GM10248 (cell line): ENCODE measurements around the gene LRP8.

ENCODE experiments used
- CTCF ChIA-PET: fragments of 300-600 bp; sonication (Branson Sonifier 250); formaldehyde crosslinking; extraction: SDS; loops from one replicate; lab custom pipeline; 2021; ENCODE audit warnings: antibody characterized with exemption; lab: Yijun Ruan, JAX
- POLR2A ChIA-PET: fragments of 350-650 bp; sonication (Branson Sonifier 250); formaldehyde crosslinking; extraction: SDS; loops from one replicate; lab custom pipeline; 2020; ENCODE audit warnings: antibody characterized with exemption; lab: Yijun Ruan, JAX
- DNase-seq: peaks from one replicate; pipeline ENCODE4 v3.0.0; 2012; ENCODE audit errors: extremely low spot score
- TF ChIP-seq, protein P1 (sequence below): IDR thresholded peaks from 2 replicates; pipeline ENCODE4 v1.5.1; 2012; ENCODE audit warnings: mild to moderate bottlenecking, low read depth; ENCODE audit errors: extremely low read depth, missing control alignments, control extremely low read depth

The LRP8 gene

DNA sequence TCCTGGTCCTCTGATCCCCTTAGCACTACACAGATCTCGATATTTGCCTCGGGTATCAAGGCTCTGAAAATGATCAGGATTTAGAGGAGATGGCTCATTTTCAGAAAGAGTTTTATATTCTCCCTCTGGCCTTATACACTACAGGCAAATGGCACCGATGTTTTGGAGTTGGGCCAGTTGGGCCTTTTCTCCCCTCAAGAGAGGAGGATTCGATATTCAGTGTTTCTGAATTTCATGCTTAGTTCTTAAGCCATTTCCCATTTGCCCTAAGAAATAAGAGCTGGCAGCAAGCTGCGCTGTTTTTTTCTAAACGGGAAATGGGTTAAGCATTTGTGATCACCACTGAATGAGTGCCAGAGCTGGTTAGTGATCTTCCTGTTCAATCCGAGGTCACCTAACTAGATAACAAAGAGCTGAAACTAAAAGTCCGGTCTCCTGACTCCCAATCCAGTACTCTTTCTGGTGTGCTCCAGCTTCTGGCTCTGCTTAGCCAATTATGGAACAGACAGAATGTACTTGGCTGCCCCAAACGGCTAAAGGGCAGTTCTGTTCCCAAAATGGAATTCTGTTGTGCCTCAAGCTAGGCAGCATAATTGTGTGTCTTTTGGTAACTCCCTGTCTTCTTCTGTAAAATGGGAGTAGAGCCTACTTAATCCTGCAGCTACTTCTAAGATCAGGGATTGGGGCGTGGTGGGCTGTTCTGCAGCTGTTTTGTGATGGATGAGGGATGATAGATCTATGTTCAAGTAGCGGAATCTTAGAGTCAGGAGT is 132.4 kb downstream of the LRP8 start:
- ChIA-PET POLR2A (no interaction called here), CTCF (interaction anchor here (10.8 kb wide), 1 partner anchor 13 kb away, joined by 124 read pairs; no protein-coding TSS in a partner anchor)
- TF ChIP-seq, protein P1, sequence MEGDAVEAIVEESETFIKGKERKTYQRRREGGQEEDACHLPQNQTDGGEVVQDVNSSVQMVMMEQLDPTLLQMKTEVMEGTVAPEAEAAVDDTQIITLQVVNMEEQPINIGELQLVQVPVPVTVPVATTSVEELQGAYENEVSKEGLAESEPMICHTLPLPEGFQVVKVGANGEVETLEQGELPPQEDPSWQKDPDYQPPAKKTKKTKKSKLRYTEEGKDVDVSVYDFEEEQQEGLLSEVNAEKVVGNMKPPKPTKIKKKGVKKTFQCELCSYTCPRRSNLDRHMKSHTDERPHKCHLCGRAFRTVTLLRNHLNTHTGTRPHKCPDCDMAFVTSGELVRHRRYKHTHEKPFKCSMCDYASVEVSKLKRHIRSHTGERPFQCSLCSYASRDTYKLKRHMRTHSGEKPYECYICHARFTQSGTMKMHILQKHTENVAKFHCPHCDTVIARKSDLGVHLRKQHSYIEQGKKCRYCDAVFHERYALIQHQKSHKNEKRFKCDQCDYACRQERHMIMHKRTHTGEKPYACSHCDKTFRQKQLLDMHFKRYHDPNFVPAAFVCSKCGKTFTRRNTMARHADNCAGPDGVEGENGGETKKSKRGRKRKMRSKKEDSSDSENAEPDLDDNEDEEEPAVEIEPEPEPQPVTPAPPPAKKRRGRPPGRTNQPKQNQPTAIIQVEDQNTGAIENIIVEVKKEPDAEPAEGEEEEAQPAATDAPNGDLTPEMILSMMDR = no peak
- DNase-seq = no peak
